PC-3 (cell line): Measurements from ENCODE around the gene PCBP2. TPM values are rescaled to one million over a fixed set of nuclear protein-coding genes. Genes with fewer than 3 reads are reported as not detected.
"Not testable (repeated sequence)": the region's sequence is repeated elsewhere in the genome, so short reads cannot be mapped to it uniquely, and the experiment has no call there.

Source experiments
- ATAC-seq: fragments of 200-7000 bp; cut with Tn5 transposase; 2 replicates; pipeline ENCODE4 v1.9.1; 2020; ENCODE audit warnings: mild to moderate bottlenecking, moderate library complexity
- Bru-seq: library from RNA; stranded (reverse); fragments of 400-500 nt; gene quantifications from one replicate; lab custom pipeline; 2021; lab: Mats Ljungman, UMichigan
- BruChase-seq, 2 experiments: library from RNA; stranded (reverse); fragments of 400-500 nt; gene quantifications; one replicate each; lab custom pipeline; 2021; lab: Mats Ljungman, UMichigan
- BruUV-seq: library from RNA; stranded (reverse); fragments of 400-500 nt; replicated peaks from 2 replicates; lab custom pipeline; 2021; lab: Mats Ljungman, UMichigan
- CTCF ChIA-PET: fragments of 300-600 bp; sonication (Branson Sonifier 250); formaldehyde crosslinking; loops from one replicate; lab custom pipeline; 2022; ENCODE audit warnings: antibody characterized with exemption; lab: Charles Lee
- POLR2A ChIA-PET: fragments of 300-600 bp; sonication (Branson Sonifier 250); formaldehyde crosslinking; loops from one replicate; lab custom pipeline; 2022; ENCODE audit warnings: antibody characterized with exemption; ENCODE audit not compliant: unreplicated experiment; lab: Charles Lee
- DNase-seq: peaks from one replicate; pipeline ENCODE4 v3.0.0-alpha.2; 2015
- H2AFZ ChIP-seq: fragments of 300-600 bp; sonication (generic); 2 replicates; pipeline ENCODE4 v1.6.0; 2016; ENCODE audit warnings: antibody characterized with exemption, low read length
- H3F3A ChIP-seq: fragments of 300-600 bp; sonication (generic); one replicate; pipeline ENCODE4 v1.6.0; 2017; ENCODE audit warnings: antibody characterized with exemption, low read length, control low read depth, mild to moderate bottlenecking; ENCODE audit not compliant: unreplicated experiment
- H3K27ac ChIP-seq: fragments of 300-600 bp; sonication (generic); 2 replicates; pipeline ENCODE4 v1.5.1; 2016; ENCODE audit warnings: mild to moderate bottlenecking, low read length
- H3K27me3 ChIP-seq: fragments of 300-600 bp; sonication (generic); 2 replicates; pipeline ENCODE4 v1.6.1; 2016; ENCODE audit warnings: low read length, mixed read lengths
- H3K36me3 ChIP-seq: fragments of 300-600 bp; sonication (generic); 2 replicates; pipeline ENCODE4 v1.6.1; 2016; ENCODE audit warnings: low read depth, mixed run types, low read length, mixed read lengths
- H3K4me1 ChIP-seq: fragments of 300-600 bp; sonication (generic); 2 replicates; pipeline ENCODE4 v1.5.1; 2016; ENCODE audit warnings: low read length; ENCODE audit not compliant: insufficient read depth
- H3K4me2 ChIP-seq: fragments of 300-600 bp; sonication (generic); 2 replicates; pipeline ENCODE4 v1.6.0; 2016; ENCODE audit warnings: low read length
- H3K4me3 ChIP-seq: fragments of 300-600 bp; sonication (generic); 2 replicates; pipeline ENCODE4 v1.5.1; 2016; ENCODE audit warnings: mild to moderate bottlenecking, low read length, mixed read lengths
- H3K79me2 ChIP-seq: fragments of 300-600 bp; sonication (generic); 2 replicates; pipeline ENCODE4 v1.6.1; 2017; ENCODE audit warnings: low read length, mixed read lengths
- H3K9ac ChIP-seq: fragments of 300-600 bp; sonication (generic); 2 replicates; pipeline ENCODE4 v1.6.0; 2016; ENCODE audit warnings: mild to moderate bottlenecking, low read length
- H3K9me2 ChIP-seq: fragments of 300-600 bp; sonication (generic); replicated peaks from 2 replicates; pipeline ENCODE4 v1.6.1; 2016; ENCODE audit warnings: mixed run types, low read length, mixed read lengths
- H3K9me3 ChIP-seq: fragments of 300-600 bp; sonication (generic); 2 replicates; pipeline ENCODE4 v1.6.1; 2016; ENCODE audit warnings: low read length, mixed read lengths
- H4K20me1 ChIP-seq: fragments of 300-600 bp; sonication (generic); 2 replicates; pipeline ENCODE4 v1.6.1; 2016; ENCODE audit warnings: low read length, mixed read lengths
- EZH2 ChIP-seq: fragments of 300-600 bp; sonication (generic); IDR thresholded peaks from one replicate; pipeline ENCODE4 v1.6.1; 2017; ENCODE audit warnings: antibody characterized with exemption, mild to moderate bottlenecking, low read length; ENCODE audit not compliant: unreplicated experiment
- EZH2phosphoT487 ChIP-seq: fragments of 300-600 bp; sonication (generic); IDR thresholded peaks from 2 replicates; pipeline ENCODE4 v1.6.1; 2018; ENCODE audit warnings: mild to moderate bottlenecking, antibody characterized with exemption, low read length, borderline replicate concordance
- intact Hi-C: fragments of 100-400 bp; cut with micrococcal nuclease; formaldehyde crosslinking; loops from 2 replicates; pipeline ENCODE4 v1.9.0; 2023
- long read RNA-seq: library from polyadenylated mRNA; unstranded; transcript quantifications from one replicate; pipeline ENCODE4 v2.0.0, GENCODE V29; 2021; ENCODE audit not compliant: unreplicated experiment
- total RNA-seq: library from RNA; depleted of rRNA; stranded (reverse); fragments of >200 nt; gene quantifications from 2 replicates; pipeline ENCODE4 v1.2.3, GENCODE V29; 2014; rRNA removed
- TF ChIP-seq, protein P1 (sequence below): fragments of 300-600 bp; sonication (generic); conservative IDR thresholded peaks from 2 replicates; pipeline ENCODE4 v1.5.1; 2017; ENCODE audit warnings: antibody characterized with exemption, low read depth, mild to moderate bottlenecking, low read length

PCBP2 gene
- 204 and 306 TPM in 2 replicates for total RNA-seq
- Bru-seq, nascent RNA = percentile 98 among the genes with signal in this experiment
- percentile 98 among the genes with signal in this experiment for BruChase-seq, experiment 1, labeled RNA remaining after a 6-hour chase
- BruChase-seq, experiment 2, labeled RNA remaining after a 2-hour chase = percentile 98 among the genes with signal in this experiment
- long read RNA-seq, transcript PCBP2-201 (14 exons, 1,730 nt) = minor isoform, 19 of 443 reads
- long read RNA-seq, transcript PCBP2-209 (3 exons, 1,696 nt) = major isoform, 31 of 443 reads
- long read RNA-seq, transcript PCBP2-202 (15 exons, 1,814 nt) = minor isoform, 18 of 443 reads
- long read RNA-seq, transcript PCBP2-207 (15 exons, 1,457 nt) = minor isoform, 28 of 443 reads
- long read RNA-seq, partial matches to known transcripts = 201 of 443 reads
- long read RNA-seq, other reads (novel, unspliced or antisense) = 109 of 443 reads

DNA sequence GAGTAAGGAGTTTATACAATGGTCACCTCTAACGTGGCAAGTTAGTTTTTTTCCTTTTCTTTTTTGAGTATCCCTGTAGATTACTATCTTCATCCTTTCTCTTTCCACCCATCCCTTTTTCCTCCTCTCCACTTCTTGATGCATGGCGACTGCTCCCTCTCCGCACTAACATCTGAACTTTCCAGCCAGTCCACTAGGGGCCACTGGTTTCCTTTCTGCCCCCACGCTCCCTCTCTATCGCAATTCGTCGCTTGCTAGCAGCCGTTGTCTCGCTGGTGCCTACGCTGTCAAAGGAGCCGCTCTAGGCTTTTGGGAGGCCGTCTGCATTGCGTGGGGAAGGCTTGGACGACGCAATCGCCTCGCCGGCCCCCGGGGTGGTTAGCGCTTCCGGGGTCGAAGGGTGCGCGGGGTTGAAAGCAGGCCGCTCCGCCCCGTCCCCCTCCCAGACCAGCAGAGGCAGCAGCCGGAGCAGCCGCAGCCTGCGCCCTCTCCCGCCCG, at the start of gene PCBP2:
Gene PCBP2, plus strand, starts transcription at position 442 of the 498 bp plus-strand sequence. CDS start 2,699 bp downstream, outside the sequence.
- peak; percentile 99 for DNase-seq
- Histone ChIP-seq H3K27me3 (no peaks in the 10 kb centered on the region), H3K9me2 (no peaks in the 10 kb centered on the region), H3K9me3 (no peaks in the 10 kb centered on the region), H4K20me1 (peaks cover 41% of the 10 kb centered on the region), H3K36me3 (peaks cover 40% of the 10 kb centered on the region), H2AFZ (peak within 1 kb of the TSS; percentile 54; the same call in 1 of the 2 replicates), H3K79me2 (peaks cover 46% of the 10 kb centered on the region), H3K4me1 (peaks cover 12% of the 10 kb centered on the region), H3K4me2 (peak within 1 kb of the TSS; percentile 94), H3K4me3 (peak within 1 kb of the TSS; percentile 95), H3K9ac (peak within 1 kb of the TSS; percentile 99), H3K27ac (peak within 1 kb of the TSS; percentile 79), H3F3A (no peaks in the 10 kb centered on the region)
- intact Hi-C loops = loop anchor here (1.0 to 2.0 kb wide), 3 partner anchors 10 to 31 kb away; partner anchors contain the start of gene PRR13
- BruUV-seq = no TSS peak
- ATAC-seq = peak; percentile 98
- ChIA-PET POLR2A (no interaction called here), CTCF (no interaction called here)
- TF ChIP-seq EZH2 = no peak
- TF ChIP-seq, protein P1, sequence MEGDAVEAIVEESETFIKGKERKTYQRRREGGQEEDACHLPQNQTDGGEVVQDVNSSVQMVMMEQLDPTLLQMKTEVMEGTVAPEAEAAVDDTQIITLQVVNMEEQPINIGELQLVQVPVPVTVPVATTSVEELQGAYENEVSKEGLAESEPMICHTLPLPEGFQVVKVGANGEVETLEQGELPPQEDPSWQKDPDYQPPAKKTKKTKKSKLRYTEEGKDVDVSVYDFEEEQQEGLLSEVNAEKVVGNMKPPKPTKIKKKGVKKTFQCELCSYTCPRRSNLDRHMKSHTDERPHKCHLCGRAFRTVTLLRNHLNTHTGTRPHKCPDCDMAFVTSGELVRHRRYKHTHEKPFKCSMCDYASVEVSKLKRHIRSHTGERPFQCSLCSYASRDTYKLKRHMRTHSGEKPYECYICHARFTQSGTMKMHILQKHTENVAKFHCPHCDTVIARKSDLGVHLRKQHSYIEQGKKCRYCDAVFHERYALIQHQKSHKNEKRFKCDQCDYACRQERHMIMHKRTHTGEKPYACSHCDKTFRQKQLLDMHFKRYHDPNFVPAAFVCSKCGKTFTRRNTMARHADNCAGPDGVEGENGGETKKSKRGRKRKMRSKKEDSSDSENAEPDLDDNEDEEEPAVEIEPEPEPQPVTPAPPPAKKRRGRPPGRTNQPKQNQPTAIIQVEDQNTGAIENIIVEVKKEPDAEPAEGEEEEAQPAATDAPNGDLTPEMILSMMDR = peak; percentile 84

DNA sequence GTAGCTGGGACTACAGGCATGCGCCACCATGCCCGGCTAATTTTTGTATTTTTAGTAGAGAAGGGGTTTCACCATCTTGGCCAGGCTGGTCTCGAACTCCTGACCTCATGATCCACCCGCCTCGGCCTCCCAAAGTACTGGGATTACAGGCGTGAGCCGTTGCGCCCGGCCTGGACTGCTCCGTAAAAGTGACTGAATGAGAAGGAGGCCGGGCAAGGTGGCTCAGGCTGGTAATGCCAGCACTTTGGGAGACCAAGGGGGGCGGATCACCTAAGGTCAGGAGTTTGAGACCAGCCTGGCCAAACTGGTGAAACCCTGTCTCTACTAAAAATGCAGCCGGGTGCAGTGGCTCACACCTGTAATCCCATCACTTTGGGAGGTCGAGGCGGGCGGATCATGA, 49.6 kb upstream of the PCBP2 start:
- H3K27me3 ChIP-seq, H4K20me1 ChIP-seq, H3K9me2 ChIP-seq, H3K27ac ChIP-seq, H3K9me3 ChIP-seq, POLR2A ChIA-PET, H3K4me3 ChIP-seq, intact Hi-C loops, H3K4me1 ChIP-seq, H3K9ac ChIP-seq, ATAC-seq, H2AFZ ChIP-seq, CTCF ChIA-PET, H3K36me3 ChIP-seq, BruUV-seq, H3K4me2 ChIP-seq, H3F3A ChIP-seq, DNase-seq: not testable (repeated sequence)
- H3K79me2 ChIP-seq = peaks cover 35% of the 10 kb centered on the region

DNA sequence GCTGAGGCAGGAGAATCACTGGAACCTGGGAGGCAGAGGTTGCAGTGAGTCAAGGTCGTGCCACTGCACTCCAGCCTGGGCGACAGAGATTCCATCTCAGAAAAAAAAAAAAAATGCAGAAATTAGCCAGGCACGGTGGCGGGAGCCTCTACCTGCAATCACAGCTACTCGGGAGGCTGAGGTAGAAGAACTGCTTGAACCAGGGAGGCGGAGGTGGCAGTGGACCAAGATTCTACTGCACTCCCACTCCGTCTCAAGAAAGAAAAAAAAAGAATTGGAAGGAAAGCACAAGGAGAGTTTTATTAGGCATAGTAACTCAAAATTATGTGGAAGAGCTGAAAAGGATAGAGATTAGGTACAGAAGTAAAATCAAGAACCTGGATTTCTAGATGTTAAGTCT, 49.0 kb upstream of the PCBP2 start:
- Histone ChIP-seq H3K4me1 (no peaks in the 10 kb centered on the region), H3K36me3 (peaks cover 8% of the 10 kb centered on the region; the same call in 1 of the 2 replicates), H3K9me3 (no peaks in the 10 kb centered on the region), H3F3A (no peaks in the 10 kb centered on the region), H3K4me3 (no peak overlapping the region), H3K27me3 (no peaks in the 10 kb centered on the region), H2AFZ (no peak overlapping the region), H3K27ac (no peak overlapping the region), H3K4me2 (no peak overlapping the region), H3K79me2 (peaks cover 31% of the 10 kb centered on the region), H3K9ac (no peak overlapping the region), H4K20me1 (no peaks in the 10 kb centered on the region), H3K9me2 (no peaks in the 10 kb centered on the region)
- TF ChIP-seq EZH2phosphoT487 (no peak), EZH2 (no peak)
- TF ChIP-seq, protein P1 = no peak
- ChIA-PET CTCF (no interaction called here), POLR2A (no interaction called here)
- intact Hi-C loops = no loop called here
- ATAC-seq (no peak), DNase-seq (no peak)
- BruUV-seq = no TSS peak
